Activated CD4-positive, CD25-positive, alpha-beta regulatory T cell treated with anti-CD3 and anti-CD28 coated beads, Interleukin-2, amount 50 U/mL, for 16 hours (primary cell): Measurements from ENCODE around the gene ARHGAP27.
"Not testable (repeated sequence)": the region's sequence is repeated elsewhere in the genome, so short reads cannot be mapped to it uniquely, and the experiment has no call there.

Source experiments
- DNase-seq: peaks from one replicate; pipeline ENCODE4 v3.0.0-alpha.2; 2020; ENCODE audit warnings: low read depth, low spot score

The ARHGAP27 gene

GRCh38 chr17:45432405-45433158 is at the start of gene ARHGAP27:
TSS of gene ARHGAP27 (minus strand) at chr17:45432870. CDS start at chr17:45430279, 2,591 bp downstream.
- no peak for DNase-seq

- not testable (repeated sequence) for DNase-seq
Observed at GRCh38 chr17:45482317-45482716, 49.6 kb upstream of the ARHGAP27 start.

DNA sequence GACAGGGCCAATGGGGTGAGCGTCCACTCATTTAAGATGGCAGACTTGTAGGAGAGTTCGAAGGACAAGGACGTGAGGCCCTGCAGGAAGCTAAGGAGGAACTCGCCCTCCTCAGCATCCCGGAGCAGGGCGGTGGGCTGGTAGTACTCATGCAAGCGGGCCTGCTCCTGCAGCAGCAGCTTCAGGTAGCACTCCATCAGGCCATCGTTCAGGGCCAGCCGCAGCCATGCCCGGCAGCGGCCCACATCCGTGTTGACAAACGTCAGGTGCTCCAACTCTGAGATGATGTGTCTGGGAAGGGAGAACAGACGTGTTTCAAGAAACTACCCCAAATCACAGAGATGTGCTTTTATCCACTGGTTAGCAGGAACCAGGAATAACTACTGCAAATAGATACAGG is 42.8 kb upstream of the ARHGAP27 start:
- DNase-seq = not testable (repeated sequence)

GRCh38 chr17:45472249-45472648 is 39.6 kb upstream of the ARHGAP27 start:
- not testable (repeated sequence) for DNase-seq

DNA sequence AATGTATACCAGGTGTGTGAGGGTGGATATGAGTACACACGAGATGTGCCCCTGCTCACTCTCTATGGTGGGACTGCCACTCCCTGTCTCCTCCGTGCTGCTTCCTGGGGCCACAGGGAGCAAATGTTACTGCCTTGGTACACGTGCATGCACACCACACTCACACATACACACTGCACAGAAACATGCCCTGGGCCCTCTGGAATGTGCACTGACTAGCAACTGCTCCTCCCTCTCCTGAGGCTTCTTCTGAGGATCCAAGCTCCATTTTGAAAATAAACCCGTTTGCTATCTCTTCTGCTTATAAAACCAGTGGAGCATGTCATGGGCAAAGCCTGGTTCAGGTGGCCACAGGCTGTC is 36.5 kb upstream of the ARHGAP27 start:
- DNase-seq = not testable (repeated sequence)

DNA sequence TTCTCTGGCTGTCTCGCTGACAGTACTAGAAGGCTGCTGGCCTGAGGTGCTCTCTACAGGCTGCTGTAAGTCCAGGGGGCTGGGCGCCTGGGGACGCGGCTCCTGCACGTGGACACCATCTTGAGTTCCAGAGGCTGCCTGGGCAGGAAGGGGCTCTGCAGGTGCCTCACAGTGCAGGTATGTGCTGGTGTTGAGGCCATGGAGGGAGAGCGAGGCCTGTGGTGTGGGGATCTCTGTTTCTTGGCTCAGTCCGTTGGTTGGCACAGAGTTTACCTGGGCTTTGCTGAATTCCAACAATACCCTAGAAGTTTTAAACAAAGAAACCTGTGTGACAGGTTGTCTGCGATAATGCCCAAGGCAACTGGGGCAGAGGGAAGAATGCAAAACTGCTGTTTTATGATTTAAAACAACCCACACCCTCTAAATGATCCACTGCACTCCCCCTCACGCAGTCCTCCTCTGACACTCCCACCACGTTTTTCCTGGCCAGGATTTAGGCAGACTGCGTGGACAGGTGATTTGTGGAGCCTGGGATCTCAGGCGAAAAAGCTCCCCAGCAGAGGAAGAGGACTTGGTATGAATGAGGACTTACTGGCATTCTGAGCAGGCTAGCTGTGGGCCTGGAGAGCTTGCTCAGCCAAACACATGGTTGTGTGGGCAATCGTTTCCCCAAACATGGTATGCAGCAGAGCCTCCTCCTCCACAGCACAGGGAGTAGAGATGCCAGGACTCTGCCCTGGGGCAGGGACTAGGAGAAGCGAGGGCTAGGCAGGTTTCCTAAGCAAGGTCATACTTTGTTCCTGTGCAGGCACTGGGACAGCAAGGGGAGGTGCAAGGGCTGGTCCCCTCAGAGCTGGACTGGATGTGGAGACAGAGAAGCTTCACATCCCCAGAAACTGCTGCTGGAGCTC is 35.9 kb upstream of the ARHGAP27 start:
- not testable (repeated sequence) for DNase-seq

GRCh38 chr17:45461524-45462327 is 29.1 kb upstream of the ARHGAP27 start:
- not testable (repeated sequence) for DNase-seq

GRCh38 chr17:45460422-45460821 is 27.8 kb upstream of the ARHGAP27 start:
- DNase-seq = not testable (repeated sequence)

- DNase-seq = not testable (repeated sequence)
Observed at GRCh38 chr17:45454341-45454740, 21.7 kb upstream of the ARHGAP27 start.

- not testable (repeated sequence) for DNase-seq
Observed at GRCh38 chr17:45453731-45454130, 21.1 kb upstream of the ARHGAP27 start.

GRCh38 chr17:45453225-45453534 is 20.5 kb upstream of the ARHGAP27 start:
- not testable (repeated sequence) for DNase-seq

DNA sequence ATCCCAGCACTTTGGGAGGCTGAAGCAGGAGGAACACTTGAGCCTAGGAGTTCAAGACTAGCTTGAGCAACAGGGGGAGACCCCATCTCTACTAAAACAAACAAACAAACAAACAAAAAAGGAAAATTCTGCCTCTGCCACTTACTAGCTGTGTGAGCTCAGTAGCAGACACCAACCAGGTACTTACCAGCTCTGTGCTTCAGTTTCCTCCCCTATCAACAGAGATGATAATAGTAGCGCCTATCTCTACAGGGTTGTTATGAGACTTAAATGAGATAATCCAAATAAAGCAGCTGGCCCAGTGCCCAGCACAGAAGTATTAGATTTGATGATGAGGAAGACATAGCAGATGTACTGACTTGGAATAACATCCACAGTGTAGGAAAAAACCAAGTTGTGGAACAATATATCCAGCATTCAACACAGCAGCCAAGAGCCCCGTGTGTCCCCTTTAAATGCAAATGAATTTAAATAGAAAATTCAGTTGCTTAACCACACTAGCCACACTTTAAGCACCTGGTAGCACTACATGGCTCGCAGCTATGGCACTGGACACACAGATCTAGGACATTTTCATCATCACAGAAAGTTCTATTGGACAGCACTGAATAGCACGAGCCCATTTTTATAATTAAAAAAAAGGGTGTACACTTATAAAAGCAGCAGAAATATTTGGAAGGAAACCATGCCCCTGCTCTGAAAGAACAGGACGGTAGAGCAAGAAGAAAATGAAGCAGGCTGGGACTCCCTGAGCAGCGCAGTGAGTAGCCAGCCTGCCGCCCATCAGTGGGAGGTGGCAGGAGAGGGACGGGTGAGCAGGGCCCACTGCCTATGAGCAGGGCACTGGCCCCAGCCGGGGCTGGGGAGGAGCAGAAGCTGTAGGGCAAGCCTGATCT is 19.9 kb upstream of the ARHGAP27 start:
- DNase-seq = not testable (repeated sequence)

GRCh38 chr17:45451660-45452059 is 19.0 kb upstream of the ARHGAP27 start:
- not testable (repeated sequence) for DNase-seq

GRCh38 chr17:45451131-45451530 is 18.5 kb upstream of the ARHGAP27 start:
- no peak for DNase-seq

DNA sequence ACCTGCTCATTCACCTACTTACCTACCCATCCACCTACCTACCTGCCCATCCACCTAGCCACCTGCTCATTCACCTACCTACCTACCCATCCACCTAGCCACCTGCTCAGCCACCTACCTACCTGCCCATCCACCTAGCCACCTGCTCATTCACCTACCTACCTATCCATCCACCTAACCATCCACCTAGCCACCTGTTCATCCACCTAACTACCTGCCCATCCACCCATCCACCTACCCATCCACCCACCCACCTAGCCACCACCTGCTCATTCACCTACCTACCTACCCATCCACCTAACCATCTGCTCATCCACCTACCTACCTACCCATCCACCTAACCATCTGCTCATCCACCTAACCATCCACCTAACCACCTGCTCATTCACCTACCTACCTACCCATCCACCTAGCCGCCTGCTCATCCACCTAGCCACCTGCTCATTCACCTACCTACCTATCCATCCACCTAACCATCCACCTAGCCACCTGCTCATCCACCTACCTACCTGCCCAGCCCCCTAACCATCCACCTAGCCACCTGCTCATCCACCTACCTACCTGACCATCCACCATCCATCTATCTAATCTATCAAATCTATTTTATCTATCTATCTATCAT is 17.1 kb upstream of the ARHGAP27 start:
- DNase-seq = not testable (repeated sequence)

- DNase-seq = not testable (repeated sequence)
Observed at GRCh38 chr17:45449260-45449659, 16.6 kb upstream of the ARHGAP27 start.

DNA sequence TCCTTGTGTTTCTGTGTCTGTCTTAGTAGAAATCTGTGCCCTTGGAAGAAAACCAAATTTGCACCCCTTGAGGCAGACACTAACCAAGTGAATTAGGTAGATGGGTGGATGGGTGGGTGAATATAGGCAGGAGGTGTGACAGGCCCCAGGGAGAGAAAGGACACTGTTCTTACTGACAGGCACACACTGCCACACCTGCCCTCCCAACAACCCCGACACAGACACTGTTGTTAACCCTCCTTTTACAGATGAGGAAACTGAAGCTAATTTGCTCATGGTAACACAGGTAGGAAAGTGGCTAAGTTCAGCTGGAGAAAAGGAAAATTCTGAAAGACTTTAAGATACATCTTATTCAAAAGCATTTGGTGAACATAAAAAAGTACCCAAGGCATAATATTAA is 15.8 kb upstream of the ARHGAP27 start:
- not testable (repeated sequence) for DNase-seq

DNA sequence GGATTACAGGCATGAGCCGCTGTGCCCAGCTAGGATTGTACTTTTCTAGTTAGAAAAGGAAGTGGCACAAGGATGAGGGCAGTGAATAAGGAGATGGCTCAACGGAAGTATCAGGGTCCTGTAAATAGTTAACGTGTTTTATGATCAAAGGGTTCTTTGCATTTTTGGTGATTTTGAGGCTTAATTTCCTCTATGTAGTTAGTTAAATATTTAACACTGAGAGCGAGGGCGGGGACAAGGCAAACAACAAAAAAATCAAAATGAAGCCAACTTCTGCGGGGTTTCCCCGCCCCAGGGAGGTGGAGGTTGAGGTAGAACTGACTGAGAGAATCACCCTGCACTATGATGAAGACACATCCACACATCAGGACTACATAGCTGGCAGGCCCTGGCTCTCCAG is 15.4 kb upstream of the ARHGAP27 start:
- DNase-seq = not testable (repeated sequence)

DNA sequence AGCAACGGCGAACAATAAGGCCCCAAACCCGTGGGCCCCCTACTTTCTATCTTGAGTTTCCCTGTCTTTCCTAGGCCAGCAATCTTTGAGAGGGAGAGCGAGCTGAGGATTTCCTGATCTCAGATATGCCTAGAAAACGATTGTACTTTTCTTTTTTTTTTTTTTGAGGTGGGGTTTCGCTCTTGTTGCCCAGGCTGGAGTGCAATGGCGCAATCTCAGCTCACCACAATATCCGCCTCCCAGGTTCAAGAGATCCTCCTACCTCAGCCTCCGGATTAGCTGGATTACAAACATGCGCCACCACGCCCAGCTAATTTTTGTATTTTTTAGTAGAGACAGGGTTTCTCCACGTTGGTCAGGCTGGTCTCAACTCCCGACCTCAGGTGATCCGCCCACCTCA is 15.0 kb upstream of the ARHGAP27 start:
- not testable (repeated sequence) for DNase-seq
